GM13977 (cell line): Measurements from ENCODE around the gene SMARCC1.
"Not testable (repeated sequence)": the region's sequence is repeated elsewhere in the genome, so short reads cannot be mapped to it uniquely, and the experiment has no call there.

Experiments
- DNase-seq: peaks from one replicate; pipeline ENCODE4 v3.0.0; 2012; ENCODE audit warnings: low spot score
- in situ Hi-C: fragments of 300-500 bp; cut with MboI; formaldehyde crosslinking; loops from one replicate; pipeline ENCODE4 v1.12.0; 2022; ENCODE audit warnings: low sequenced_read_pairs, low pct_unique_long_range_greater_than_20kb, mixed read lengths, inconsistent platforms; ENCODE audit not compliant: unreplicated experiment
- TF ChIP-seq, protein P1 (sequence below): IDR thresholded peaks from 2 replicates; pipeline ENCODE4 v1.5.1; 2012; ENCODE audit warnings: mild to moderate bottlenecking, control low read depth; ENCODE audit not compliant: insufficient read depth; ENCODE audit errors: extremely low read depth, missing control alignments

The SMARCC1 gene

DNA sequence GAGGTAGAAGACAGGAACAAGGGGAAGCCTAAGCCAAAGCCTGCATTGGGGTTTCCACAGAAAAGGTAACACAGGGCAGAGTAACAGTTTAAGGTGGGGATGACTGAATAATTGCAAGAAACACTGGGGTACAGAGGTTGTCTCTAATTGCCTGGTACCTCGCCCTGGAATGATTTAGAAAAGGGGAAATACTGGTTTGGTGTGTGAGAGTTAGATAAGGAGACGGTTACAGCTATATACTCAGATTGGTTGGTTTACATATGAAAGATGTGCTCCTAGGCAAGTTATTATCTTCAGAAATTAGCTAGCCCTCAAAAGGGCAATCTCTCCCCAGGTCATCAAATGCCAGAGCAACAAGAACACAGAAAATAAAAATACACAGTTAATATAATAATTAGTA lies 58.8 kb downstream of the SMARCC1 start:
- DNase-seq, result no peak
- in situ Hi-C loops, result no loop called here
- TF ChIP-seq, protein P1, sequence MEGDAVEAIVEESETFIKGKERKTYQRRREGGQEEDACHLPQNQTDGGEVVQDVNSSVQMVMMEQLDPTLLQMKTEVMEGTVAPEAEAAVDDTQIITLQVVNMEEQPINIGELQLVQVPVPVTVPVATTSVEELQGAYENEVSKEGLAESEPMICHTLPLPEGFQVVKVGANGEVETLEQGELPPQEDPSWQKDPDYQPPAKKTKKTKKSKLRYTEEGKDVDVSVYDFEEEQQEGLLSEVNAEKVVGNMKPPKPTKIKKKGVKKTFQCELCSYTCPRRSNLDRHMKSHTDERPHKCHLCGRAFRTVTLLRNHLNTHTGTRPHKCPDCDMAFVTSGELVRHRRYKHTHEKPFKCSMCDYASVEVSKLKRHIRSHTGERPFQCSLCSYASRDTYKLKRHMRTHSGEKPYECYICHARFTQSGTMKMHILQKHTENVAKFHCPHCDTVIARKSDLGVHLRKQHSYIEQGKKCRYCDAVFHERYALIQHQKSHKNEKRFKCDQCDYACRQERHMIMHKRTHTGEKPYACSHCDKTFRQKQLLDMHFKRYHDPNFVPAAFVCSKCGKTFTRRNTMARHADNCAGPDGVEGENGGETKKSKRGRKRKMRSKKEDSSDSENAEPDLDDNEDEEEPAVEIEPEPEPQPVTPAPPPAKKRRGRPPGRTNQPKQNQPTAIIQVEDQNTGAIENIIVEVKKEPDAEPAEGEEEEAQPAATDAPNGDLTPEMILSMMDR, result no peak

DNA sequence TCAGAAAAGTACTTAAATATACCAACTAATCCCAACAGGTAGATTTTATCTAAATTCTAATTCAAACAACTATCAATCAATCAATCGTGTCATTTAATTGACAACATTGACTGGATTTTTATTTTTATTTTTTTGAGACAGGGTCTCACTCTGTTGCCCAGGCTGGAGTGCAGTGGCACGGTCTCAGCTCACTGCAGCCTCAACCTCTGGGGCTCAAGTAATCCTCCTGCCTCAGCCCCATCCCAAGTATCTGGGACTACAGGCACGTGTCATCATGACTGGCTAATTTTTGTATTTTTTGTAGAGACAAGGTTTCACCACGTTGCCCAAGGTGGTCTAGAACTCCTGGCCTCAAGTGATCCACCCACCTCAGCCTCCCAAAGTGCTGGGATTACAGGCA lies 64.2 kb downstream of the SMARCC1 start:
- in situ Hi-C loops, DNase-seq: not testable (repeated sequence)

DNA sequence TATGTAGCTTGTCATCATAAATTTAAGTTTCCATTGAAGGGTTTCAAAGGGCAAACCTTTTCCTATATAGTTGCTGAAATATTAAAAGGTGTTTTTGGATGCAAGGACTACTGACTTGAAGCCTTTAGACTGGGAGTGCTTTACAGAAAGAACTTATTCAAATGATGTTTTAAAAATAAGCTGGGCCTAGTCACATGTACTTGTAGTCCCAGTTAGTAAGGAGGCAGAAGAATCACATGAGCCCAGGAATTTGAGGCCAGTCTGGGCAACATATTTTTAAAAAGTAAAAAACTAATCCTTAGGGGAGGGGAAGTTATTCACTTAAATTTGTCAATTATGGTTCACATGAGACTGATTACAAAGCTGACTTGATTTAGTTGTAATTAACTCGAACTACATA lies 65.0 kb downstream of the SMARCC1 start:
- DNase-seq, result no peak
- in situ Hi-C loops, result no loop called here
- TF ChIP-seq, protein P1, result no peak

DNA sequence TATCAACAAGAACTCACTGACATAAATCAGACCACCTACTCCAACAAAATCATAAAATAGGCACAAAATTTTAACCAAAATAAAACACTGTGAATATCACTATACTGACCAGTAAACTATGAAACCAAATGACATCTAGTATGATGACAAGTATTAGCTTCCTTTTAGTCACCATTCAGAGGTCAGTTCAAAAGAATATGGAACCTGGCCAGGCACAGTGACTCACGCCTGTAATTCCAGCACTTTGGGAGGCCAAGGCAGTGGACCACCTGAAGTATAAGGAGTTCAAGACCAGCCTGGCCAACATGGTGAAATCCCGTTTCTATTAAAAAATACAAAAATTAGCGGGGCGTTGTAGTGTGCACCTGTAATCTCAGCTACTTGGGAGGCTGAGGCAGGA lies 65.8 kb downstream of the SMARCC1 start:
- in situ Hi-C loops, result no loop called here
- no peak for DNase-seq
- TF ChIP-seq, protein P1, result no peak

DNA sequence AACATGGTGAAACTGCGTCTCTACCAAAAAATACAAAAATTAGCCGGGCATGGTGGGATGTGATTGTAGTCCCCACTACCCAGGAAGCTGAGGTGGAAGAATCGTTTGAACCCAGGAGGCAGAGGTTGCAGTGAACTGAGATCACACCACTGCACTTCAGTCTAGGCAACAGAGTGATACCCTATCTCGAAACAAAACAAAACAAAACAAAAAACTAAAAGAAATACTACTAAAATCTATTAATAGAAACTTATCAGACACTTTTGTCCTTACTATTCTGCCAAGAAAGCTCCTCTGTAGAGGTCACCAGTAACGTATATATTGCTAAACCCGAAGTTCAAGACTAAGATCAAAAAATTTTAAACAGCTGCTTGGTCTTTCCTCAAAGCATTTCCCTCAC lies 67.1 kb downstream of the SMARCC1 start:
- TF ChIP-seq, protein P1, result no peak
- no peak for DNase-seq
- in situ Hi-C loops, result no loop called here

DNA sequence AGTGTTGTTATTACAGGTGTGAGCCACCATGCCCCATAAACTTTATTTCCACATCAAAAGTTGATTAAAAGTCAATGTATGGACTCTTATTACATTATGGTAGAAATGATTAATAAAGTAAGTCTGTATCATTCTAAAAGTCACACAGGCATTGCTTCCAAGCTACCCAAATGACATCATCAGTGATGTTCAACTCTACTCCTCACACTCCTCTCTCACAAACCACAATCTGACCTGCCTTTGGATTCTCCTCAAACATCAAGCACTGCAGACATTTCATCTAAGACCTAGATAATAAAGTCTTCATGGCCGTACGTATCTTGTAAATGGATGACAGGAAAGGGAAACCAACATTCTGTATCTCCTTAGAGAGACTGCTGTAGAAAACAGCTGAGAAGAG lies 68.0 kb downstream of the SMARCC1 start:
- TF ChIP-seq, protein P1, result no peak
- in situ Hi-C loops, result no loop called here
- no peak for DNase-seq

DNA sequence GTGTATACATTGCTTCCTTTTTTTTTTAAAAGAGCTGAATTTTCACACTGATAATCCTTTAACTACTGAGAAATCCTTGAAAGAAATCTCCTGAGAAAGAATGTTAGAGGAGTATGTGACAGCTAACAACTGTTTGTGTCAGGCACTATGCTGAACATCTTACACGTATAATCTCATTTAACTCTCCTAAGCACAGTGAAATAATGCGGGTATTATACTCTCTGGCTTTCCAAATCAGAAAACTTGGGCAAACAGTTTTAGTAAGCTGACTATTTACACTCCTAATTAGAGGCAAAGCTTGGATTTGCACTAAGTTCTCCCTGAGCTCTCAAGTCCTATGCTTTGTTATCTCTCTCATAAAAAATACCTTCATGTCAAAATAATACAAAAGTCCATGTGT lies 69.3 kb downstream of the SMARCC1 start:
- DNase-seq, result no peak
- TF ChIP-seq, protein P1, result no peak
- in situ Hi-C loops, result no loop called here

DNA sequence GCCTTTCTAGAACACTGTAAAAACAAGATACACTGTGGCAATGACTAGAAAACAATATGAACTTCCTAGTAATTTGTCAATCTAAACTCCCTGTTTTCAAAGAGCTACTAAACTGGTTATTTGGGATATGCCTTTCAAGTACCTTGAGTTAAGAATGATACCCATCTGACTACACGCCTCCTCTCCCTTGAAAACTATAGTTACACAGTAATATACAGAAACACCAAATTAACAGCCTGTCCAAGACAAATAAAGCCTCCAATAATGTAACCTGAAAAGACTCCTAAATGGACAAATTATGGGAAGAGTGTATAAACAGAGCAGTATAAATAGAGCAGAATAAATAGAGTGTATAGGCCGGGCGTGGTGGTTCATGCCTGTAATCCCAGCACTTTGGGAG lies 70.1 kb downstream of the SMARCC1 start:
- in situ Hi-C loops, result no loop called here
- DNase-seq, result no peak
- TF ChIP-seq, protein P1, result no peak
